GM23338 (cell line): Measurements from ENCODE around the gene PER3. TPM values are rescaled to one million over a fixed set of nuclear protein-coding genes. Genes with fewer than 3 reads are reported as not detected.

Experiments used
- ATAC-seq: fragments of 200-7000 bp; cut with Tn5 transposase; 3 replicates; pipeline ENCODE4 v1.9.1; 2020
- DNase-seq: peaks from one replicate; pipeline ENCODE4 v3.0.0-alpha.2; 2015; ENCODE audit warnings: low spot score
- H2AFZ ChIP-seq: fragments of 200-600 bp; sonication (generic); 2 replicates; pipeline ENCODE4 v1.8.0; 2016; ENCODE audit warnings: antibody characterized with exemption, mild to moderate bottlenecking, moderate library complexity
- H3F3A ChIP-seq: fragments of 200-600 bp; sonication (generic); replicated peaks from 2 replicates; pipeline ENCODE4 v1.8.0; 2017; ENCODE audit warnings: antibody characterized with exemption, mixed run types, low read depth
- H3K27ac ChIP-seq: fragments of 200-600 bp; sonication (generic); 2 replicates; pipeline ENCODE4 v1.6.1; 2016; ENCODE audit warnings: low read depth
- H3K27me3 ChIP-seq: fragments of 200-600 bp; sonication (generic); 2 replicates; pipeline ENCODE4 v1.8.0; 2016; ENCODE audit warnings: mild to moderate bottlenecking, mixed run types, moderate library complexity; ENCODE audit not compliant: insufficient read depth
- H3K36me3 ChIP-seq: fragments of 200-600 bp; sonication (generic); 2 replicates; pipeline ENCODE4 v1.8.0; 2016; ENCODE audit warnings: mild to moderate bottlenecking; ENCODE audit not compliant: insufficient read depth
- H3K4me1 ChIP-seq: fragments of 200-600 bp; sonication (generic); 2 replicates; pipeline ENCODE4 v1.8.0; 2016; ENCODE audit warnings: mild to moderate bottlenecking, moderate library complexity; ENCODE audit not compliant: insufficient read depth
- H3K4me2 ChIP-seq: fragments of 200-600 bp; sonication (generic); 2 replicates; pipeline ENCODE4 v1.7.1; 2017; ENCODE audit warnings: mixed run types
- H3K4me3 ChIP-seq: fragments of 200-600 bp; sonication (generic); 2 replicates; pipeline ENCODE4 v1.6.1; 2016; ENCODE audit warnings: mixed run types
- H3K79me2 ChIP-seq: fragments of 200-600 bp; sonication (generic); replicated peaks from 2 replicates; pipeline ENCODE4 v1.8.0; 2017; ENCODE audit warnings: mild to moderate bottlenecking; ENCODE audit not compliant: insufficient read depth
- H3K9me2 ChIP-seq: fragments of 200-600 bp; sonication (generic); 2 replicates; pipeline ENCODE4 v1.8.0; 2017; ENCODE audit not compliant: insufficient read depth
- H4K20me1 ChIP-seq: fragments of 200-600 bp; sonication (generic); replicated peaks from 2 replicates; pipeline ENCODE4 v1.8.0; 2017; ENCODE audit warnings: mild to moderate bottlenecking; ENCODE audit not compliant: insufficient read depth
- H3K27ac Mint-ChIP-seq: 2 replicates; pipeline ENCODE4 v1.8.0; 2020; ENCODE audit warnings: inconsistent platforms, mild to moderate bottlenecking, moderate library complexity, mixed read lengths
- H3K27me3 Mint-ChIP-seq: 3 replicates; pipeline ENCODE4 v1.8.0; 2022; ENCODE audit warnings: low read depth, mild to moderate bottlenecking, moderate library complexity, mixed read lengths, inconsistent platforms; ENCODE audit not compliant: insufficient read depth, poor library complexity
- H3K36me3 Mint-ChIP-seq: 3 replicates; pipeline ENCODE4 v1.8.0; 2021; ENCODE audit warnings: low read depth, mild to moderate bottlenecking, inconsistent platforms, moderate library complexity, mixed read lengths
- H3K4me1 Mint-ChIP-seq: 3 replicates; pipeline ENCODE4 v1.8.0; 2020; ENCODE audit warnings: mild to moderate bottlenecking, inconsistent platforms, mixed read lengths
- H3K4me3 Mint-ChIP-seq: 3 replicates; pipeline ENCODE4 v1.8.0; 2021; ENCODE audit warnings: moderate library complexity, mild to moderate bottlenecking, inconsistent platforms, mixed read lengths
- H3K9me3 Mint-ChIP-seq: 3 replicates; pipeline ENCODE4 v1.8.0; 2020; ENCODE audit warnings: moderate library complexity, mild to moderate bottlenecking, inconsistent platforms, mixed read lengths
- CTCF ChIP-seq, 2 experiments: fragments of 200-600 bp in 1 of 2; sonication (generic) in 1 of 2; conservative IDR thresholded peaks; 2 replicates each; pipeline versions ENCODE4 v1.5.1 to v1.6.1; 2016 to 2017; ENCODE audit warnings: antibody characterized with exemption in 2 of 2, low read depth in 2 of 2, mild to moderate bottlenecking in 2 of 2, moderate library complexity in 1 of 2
- EZH2 ChIP-seq: fragments of 200-600 bp; sonication (generic); IDR thresholded peaks from one replicate; pipeline ENCODE4 v1.8.0; 2017; ENCODE audit warnings: antibody characterized with exemption, mild to moderate bottlenecking, low read depth; ENCODE audit not compliant: unreplicated experiment
- EZH2phosphoT487 ChIP-seq: fragments of 200-600 bp; sonication (generic); IDR thresholded peaks from one replicate; pipeline ENCODE4 v1.8.1; 2018; ENCODE audit warnings: antibody characterized with exemption; ENCODE audit not compliant: unreplicated experiment
- NANOG ChIP-seq: IDR thresholded peaks from 2 replicates; pipeline ENCODE4 v1.6.1; 2016; ENCODE audit warnings: antibody characterized with exemption, borderline replicate concordance
- REST ChIP-seq: IDR thresholded peaks from one replicate; pipeline ENCODE4 v1.6.1; 2018; ENCODE audit warnings: antibody characterized with exemption; ENCODE audit not compliant: unreplicated experiment
- STAT1 ChIP-seq: IDR thresholded peaks from one replicate; pipeline ENCODE4 v1.6.1; 2016; ENCODE audit warnings: antibody characterized with exemption; ENCODE audit not compliant: unreplicated experiment
- ZNF462 ChIP-seq: fragments of 250-450 bp; sonication (Bioruptor Pico); IDR thresholded peaks from 2 replicates; pipeline ENCODE4 v1.5.0; 2020; ENCODE audit warnings: mild to moderate bottlenecking, moderate library complexity
- polyA plus RNA-seq: library from polyadenylated mRNA; unstranded; fragments of >200 nt; fragmentation: Nextera tagmentation; extraction: Ambion mirVana; gene quantifications from 2 replicates; pipeline ENCODE4 v1.2.1, GENCODE V29; 2016
- total RNA-seq: library from RNA; depleted of rRNA; stranded (reverse); fragments of >200 nt; shearing (Covaris generic); gene quantifications from 2 replicates; pipeline ENCODE4 v1.2.3, GENCODE V29; 2014

PER3 gene
- total and polyA plus RNA-seq, 2 experiments from 2014 or later, result 6.1 to 16.4 TPM

- TF ChIP-seq ZNF462 (CRISPR knock-in tag) (no peak), EZH2 (no peak), STAT1 (no peak), EZH2phosphoT487 (no peak), NANOG (no peak), CTCF (conservative IDR thresholded peaks at IDR 0.05; ENCODE audit: low read depth in 2 of 2) (no peak)
Measured at GRCh38 chr1:7795406-7795805, 11.3 kb downstream of the PER3 start (continued).

GRCh38 chr1:7805460-7805859, 21.4 kb downstream of the PER3 start:
- H3K9me3 Mint-ChIP-seq, result no peaks in the 10 kb centered on the region; the same call in 2 of the 3 replicates
- H3K27ac ChIP-seq, result no peak overlapping the region
- peaks cover 8% of the 10 kb centered on the region; the same call in 1 of the 2 replicates for H3K36me3 ChIP-seq
- peaks cover 5% of the 10 kb centered on the region; the same call in 1 of the 2 replicates for H3K4me1 ChIP-seq
- DNase-seq (no peak), ATAC-seq (no peak)
- H3F3A ChIP-seq, result no peaks in the 10 kb centered on the region
- peaks cover 3% of the 10 kb centered on the region; the same call in 1 of the 3 replicates for H3K4me1 Mint-ChIP-seq
- H3K79me2 ChIP-seq, result no peaks in the 10 kb centered on the region
- no peaks in the 10 kb centered on the region for H3K9me2 ChIP-seq
- H2AFZ ChIP-seq, result no peak overlapping the region
- H3K27me3 Mint-ChIP-seq, result no peaks in the 10 kb centered on the region
- H3K4me2 ChIP-seq, result no peak overlapping the region
- H3K4me3 ChIP-seq, result no peak overlapping the region
- H3K27me3 ChIP-seq, result no peaks in the 10 kb centered on the region
- H4K20me1 ChIP-seq, result 0 out of 2 replicates have a peak, but pooled peaks cover 7% of the 10 kb centered on the region
- H3K36me3 Mint-ChIP-seq, result peaks cover 18% of the 10 kb centered on the region; the same call in 2 of the 3 replicates
- H3K4me3 Mint-ChIP-seq, result no peak overlapping the region
- no peak overlapping the region for H3K27ac Mint-ChIP-seq
- no peak for TF ChIP-seq EZH2phosphoT487
- no peak for TF ChIP-seq EZH2
- TF ChIP-seq STAT1, result no peak
- TF ChIP-seq REST, result no peak
